Measurements from ENCODE around the gene KRTAP10-10.

The KRTAP10-10 gene

DNA sequence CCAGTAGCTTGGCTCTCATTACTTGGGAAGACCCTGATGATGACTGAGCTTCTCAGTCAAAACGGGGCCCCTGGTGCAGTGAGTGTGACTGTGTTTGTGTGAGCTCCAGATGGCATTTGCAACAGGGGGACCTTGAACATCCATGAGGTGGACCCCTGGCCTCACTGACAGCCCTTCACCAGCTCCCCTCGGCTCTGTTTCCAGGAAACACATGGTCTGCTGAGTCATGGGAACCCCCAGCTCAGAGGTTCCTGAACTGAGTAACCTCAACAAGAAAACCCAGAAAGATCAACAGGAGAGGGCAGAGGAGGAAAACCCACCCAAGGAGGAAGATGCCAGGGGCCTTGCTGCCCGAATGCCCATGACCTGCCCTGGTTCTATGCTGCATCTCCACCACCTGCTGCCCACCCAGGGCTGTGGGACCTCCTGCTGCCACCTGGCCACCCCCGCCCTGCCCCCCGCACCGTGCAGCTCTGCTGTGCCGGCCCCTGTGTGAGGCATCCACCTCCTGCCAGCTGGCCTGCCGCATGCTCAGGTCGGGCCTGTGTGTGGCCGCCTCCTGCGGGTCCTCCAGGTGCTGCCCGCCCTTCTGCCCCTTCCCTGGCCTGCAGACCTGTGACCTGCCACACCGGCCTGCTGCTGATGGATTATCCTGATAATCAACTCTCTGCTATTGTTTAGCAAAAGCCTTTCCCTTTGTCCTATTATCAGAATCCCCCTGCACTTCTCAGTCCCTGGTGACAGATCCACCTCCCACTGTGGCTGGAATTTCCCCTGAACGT lies 49.0 kb downstream of the KRTAP10-10 start:
- DNase-seq: no peak

DNA sequence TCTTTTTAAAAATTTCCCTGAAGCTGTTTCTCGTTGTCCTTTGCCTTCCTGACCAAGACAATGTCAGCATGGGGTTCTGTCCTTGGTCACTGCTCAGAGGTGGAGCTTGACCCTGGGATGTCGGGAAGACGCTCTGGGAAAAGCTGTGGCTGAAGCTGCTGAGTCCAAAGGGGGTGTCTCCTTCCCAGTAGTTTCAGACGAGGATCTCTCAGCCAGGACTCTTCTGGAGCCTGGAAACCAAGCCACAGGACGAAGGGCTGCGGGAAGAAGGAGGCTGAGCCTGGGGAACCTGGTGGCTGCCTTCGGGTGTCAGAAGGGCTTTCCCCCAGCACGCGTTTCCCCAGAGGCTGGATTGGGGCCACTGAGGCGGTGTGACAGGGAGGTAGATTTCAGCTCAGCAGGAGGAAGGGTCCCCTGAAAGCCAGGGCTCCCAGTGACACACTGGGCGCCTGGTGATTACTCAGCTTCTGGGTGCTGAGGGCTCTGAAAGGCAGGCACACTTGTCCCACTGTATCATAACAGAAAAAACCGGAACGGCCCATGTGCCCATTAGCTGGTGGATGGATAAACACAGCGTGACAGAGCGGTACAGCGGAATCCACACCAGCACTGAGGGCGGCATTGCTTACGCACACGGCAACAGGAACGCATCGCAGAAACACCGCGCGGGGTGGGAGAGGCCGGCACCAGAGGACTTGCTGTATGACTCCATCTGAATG lies 49.8 kb downstream of the KRTAP10-10 start:
- DNase-seq: no peak

DNA sequence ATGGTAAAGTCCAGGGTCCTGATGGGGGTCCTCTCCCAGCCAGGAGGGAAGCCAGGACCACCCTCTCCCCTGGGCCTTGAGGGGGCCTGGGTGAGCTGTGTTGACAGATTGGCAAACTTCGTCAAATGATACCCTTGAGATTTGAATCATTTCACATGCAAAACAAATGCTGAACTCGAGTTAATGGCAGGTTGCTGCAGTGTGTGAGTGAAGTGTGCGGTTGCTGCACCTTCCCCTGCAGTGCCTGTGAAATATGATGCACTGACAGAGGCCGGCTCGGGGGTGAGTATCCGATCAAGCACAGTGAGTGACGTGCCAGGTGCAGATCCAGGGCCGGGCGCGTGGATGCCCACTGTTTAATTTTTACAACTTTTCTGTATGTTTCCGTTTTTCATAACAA lies 50.5 kb downstream of the KRTAP10-10 start:
- no peak for DNase-seq

All from DMS53 (cell line).